Measurements from ENCODE around the gene CEMIP2. TPM values are rescaled to one million over a fixed set of nuclear protein-coding genes. Genes with fewer than 3 reads are reported as not detected.

Gene CEMIP2
- total and polyA plus RNA-seq, 2 donors (not counting 3 experiments of a cell fraction or from before 2014, with no cell fraction given) = 41.6 to 44.3 TPM

GRCh38 chr9:71816916-71817451, 48.7 kb upstream of the CEMIP2 start:
- H2AFZ ChIP-seq (ENCODE audit: low read depth, low read length) = no peak overlapping the region
- no peak overlapping the region for H3K9ac ChIP-seq (replicated peaks; ENCODE audit: extremely low read depth, insufficient read depth, low read length)
- intact Hi-C loops (cut with micrococcal nuclease) = no loop called here
- no peak overlapping the region for H3K27ac ChIP-seq (ENCODE audit: insufficient read depth, low read depth, low read length)
- H3K79me2 ChIP-seq (ENCODE audit: control insufficient read depth, insufficient read depth, low read length) = no peaks in the 10 kb centered on the region
- no peaks in the 10 kb centered on the region for H4K20me1 ChIP-seq (replicated peaks; ENCODE audit: control insufficient read depth, extremely low read depth, insufficient read depth, low read length)
- H3K4me2 ChIP-seq (ENCODE audit: insufficient read depth, low read length) = no peak overlapping the region
- CTCF ChIA-PET = interaction anchor here (0.7 to 7.3 kb wide), 14 partner anchors 8 to 1177 kb away, joined by 3 to 70 read pairs (median 4); no protein-coding TSS in a partner anchor
- FAIRE-seq (no peak), DNase-seq (ENCODE audit: low read depth, low spot score) (peak; percentile 58)
- dilution Hi-C loops (cut with MboI; ENCODE audit: extremely low pct_ligation_motif_present, low sequenced_read_pairs) = no loop called here
- H3K4me1 ChIP-seq (ENCODE audit: control insufficient read depth, extremely low read depth, insufficient read depth, low read length) = peaks cover 4% of the 10 kb centered on the region
- no TSS peak for BruUV-seq (replicated peaks)
- H3K4me3 ChIP-seq (replicated peaks in 1 of 3; ENCODE audit: insufficient read depth in 1 of 3, low read depth in 1 of 3, low read length in 3 of 3) = no peak overlapping the region
- H3K9me3 ChIP-seq (replicated peaks; ENCODE audit: control insufficient read depth, insufficient read depth, low read length) = no peaks in the 10 kb centered on the region
- TF ChIP-seq EZH2 (IDR thresholded peaks at IDR 0.05; ENCODE audit: borderline replicate concordance, low read depth, low read length, severe bottlenecking) = no peak
- TF ChIP-seq JUN (IDR thresholded peaks at IDR 0.05; ENCODE audit: borderline replicate concordance, insufficient read depth, insufficient read length, low read depth) = no peak
- TF ChIP-seq MYC (IDR thresholded peaks at IDR 0.05; ENCODE audit: low read depth, low read length) = no peak
- TF ChIP-seq POLR2AphosphoS5 (IDR thresholded peaks at IDR 0.05; ENCODE audit: insufficient read depth, low read depth, low read length) = no peak
- no peak for TF ChIP-seq FOS (IDR thresholded peaks at IDR 0.05; ENCODE audit: borderline replicate concordance, insufficient read depth, low read length)
- TF ChIP-seq, protein P1, sequence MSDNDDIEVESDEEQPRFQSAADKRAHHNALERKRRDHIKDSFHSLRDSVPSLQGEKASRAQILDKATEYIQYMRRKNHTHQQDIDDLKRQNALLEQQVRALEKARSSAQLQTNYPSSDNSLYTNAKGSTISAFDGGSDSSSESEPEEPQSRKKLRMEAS (IDR thresholded peaks at IDR 0.05; ENCODE audit: insufficient read depth, insufficient read length) = no peak
- TF ChIP-seq POLR2A (IDR thresholded peaks at IDR 0.05; ENCODE audit: low read depth, low read length) = no peak
- peaks cover 0 to 2% of the 10 kb centered on the region in 2 experiments for H3K27me3 ChIP-seq (ENCODE audit: control insufficient read depth in 2 of 2, insufficient read depth in 2 of 2, low read length in 2 of 2)
- H3K9me1 ChIP-seq (replicated peaks; ENCODE audit: control insufficient read depth, extremely low read depth, insufficient read depth, low read length) = no peaks in the 10 kb centered on the region
- POLR2A ChIA-PET = interaction anchor here (1.4 kb wide), 1 partner anchor 94 kb away, joined by 3 read pairs; the partner anchor contains the start of genes ABHD17B and C9orf85
- H3K36me3 ChIP-seq (ENCODE audit: control insufficient read depth in 2 of 2, extremely low read depth in 1 of 2, insufficient read depth in 2 of 2, low read length in 2 of 2) = no peaks in the 10 kb centered on the region

GRCh38 chr9:71814815-71815214, 46.5 kb upstream of the CEMIP2 start:
- no peaks in the 10 kb centered on the region for H3K79me2 ChIP-seq (ENCODE audit: control insufficient read depth, insufficient read depth, low read length)
- CTCF ChIA-PET = interaction anchor here (0.6 to 7.3 kb wide), 3 partner anchors 30 to 210 kb away, joined by 4 to 70 read pairs (median 30); no protein-coding TSS in a partner anchor
- H3K4me2 ChIP-seq (ENCODE audit: insufficient read depth, low read length) = no peak overlapping the region
- no TSS peak for BruUV-seq (replicated peaks)
- no peaks in the 10 kb centered on the region for H3K36me3 ChIP-seq (ENCODE audit: control insufficient read depth in 2 of 2, extremely low read depth in 1 of 2, insufficient read depth in 2 of 2, low read length in 2 of 2)
- dilution Hi-C loops (cut with MboI; ENCODE audit: extremely low pct_ligation_motif_present, low sequenced_read_pairs) (no loop called here), intact Hi-C loops (cut with micrococcal nuclease) (no loop called here)
- H2AFZ ChIP-seq (ENCODE audit: low read depth, low read length) = no peak overlapping the region
- DNase-seq (ENCODE audit: low read depth, low spot score) (no peak), FAIRE-seq (no peak)
- H3K9me1 ChIP-seq (replicated peaks; ENCODE audit: control insufficient read depth, extremely low read depth, insufficient read depth, low read length) = no peaks in the 10 kb centered on the region
- H3K27ac ChIP-seq (ENCODE audit: insufficient read depth, low read depth, low read length) = no peak overlapping the region
- no peaks in the 10 kb centered on the region for H3K9me3 ChIP-seq (replicated peaks; ENCODE audit: control insufficient read depth, insufficient read depth, low read length)
- no peak overlapping the region for H3K4me3 ChIP-seq (replicated peaks in 1 of 3; ENCODE audit: insufficient read depth in 1 of 3, low read depth in 1 of 3, low read length in 3 of 3)
- POLR2A ChIA-PET = no interaction called here
- peaks cover 0 to 2% of the 10 kb centered on the region in 2 experiments for H3K27me3 ChIP-seq (ENCODE audit: control insufficient read depth in 2 of 2, insufficient read depth in 2 of 2, low read length in 2 of 2)
- TF ChIP-seq, protein P1 (IDR thresholded peaks at IDR 0.05; ENCODE audit: insufficient read depth, insufficient read length) = no peak
- TF ChIP-seq CTCF (IDR thresholded peaks at IDR 0.05; ENCODE audit: extremely low read depth in 1 of 2, insufficient read depth in 1 of 2, low read depth in 1 of 2, low read length in 2 of 2) (no peak), EZH2 (IDR thresholded peaks at IDR 0.05; ENCODE audit: borderline replicate concordance, low read depth, low read length, severe bottlenecking) (no peak), POLR2A (IDR thresholded peaks at IDR 0.05; ENCODE audit: low read depth, low read length) (no peak), MYC (IDR thresholded peaks at IDR 0.05; ENCODE audit: low read depth, low read length) (no peak), JUN (IDR thresholded peaks at IDR 0.05; ENCODE audit: borderline replicate concordance, insufficient read depth, insufficient read length, low read depth) (no peak), POLR2AphosphoS5 (IDR thresholded peaks at IDR 0.05; ENCODE audit: insufficient read depth, low read depth, low read length) (no peak), GATA2 (IDR thresholded peaks at IDR 0.05; ENCODE audit: insufficient read depth, insufficient read length, low read depth, low read length) (no peak), FOS (IDR thresholded peaks at IDR 0.05; ENCODE audit: borderline replicate concordance, insufficient read depth, low read length) (no peak)
- H3K4me1 ChIP-seq (ENCODE audit: control insufficient read depth, extremely low read depth, insufficient read depth, low read length) = peaks cover 4% of the 10 kb centered on the region
- no peaks in the 10 kb centered on the region for H4K20me1 ChIP-seq (replicated peaks; ENCODE audit: control insufficient read depth, extremely low read depth, insufficient read depth, low read length)
- H3K9ac ChIP-seq (replicated peaks; ENCODE audit: extremely low read depth, insufficient read depth, low read length) = no peak overlapping the region
